Activated naive CD4-positive, alpha-beta T cell treated with Interleukin-2 at 50 U/mL for 16 hours (primary cell): ENCODE measurements around the gene MAP1A.

Experiments
- DNase-seq: peaks from one replicate; pipeline ENCODE4 v3.0.0-alpha.2; 2020

Gene MAP1A

GRCh38 chr15:43517354-43518196 is at the start of gene MAP1A:
TSS of gene MAP1A (plus strand) at chr15:43517608. CDS start at chr15:43521474, 3,866 bp downstream.
- no peak for DNase-seq

- no peak for DNase-seq
These were observed 47.5 kb upstream of the MAP1A start for GRCh38 chr15:43469867-43470266.

- no peak for DNase-seq
These were observed 45.4 kb upstream of the MAP1A start for GRCh38 chr15:43471975-43472374.

- no peak for DNase-seq
These were observed 43.5 kb upstream of the MAP1A start for GRCh38 chr15:43473885-43474284.

- DNase-seq: no peak
These were observed 33.9 kb upstream of the MAP1A start for GRCh38 chr15:43483297-43484128.

GRCh38 chr15:43484455-43484854 is 33.0 kb upstream of the MAP1A start:
- no peak for DNase-seq

- no peak for DNase-seq
These were observed 30.0 kb upstream of the MAP1A start for GRCh38 chr15:43487271-43487895.

- DNase-seq: no peak
These were observed 28.6 kb upstream of the MAP1A start for GRCh38 chr15:43488790-43489189.

- no peak for DNase-seq
These were observed 28.2 kb upstream of the MAP1A start for GRCh38 chr15:43489191-43489590.

GRCh38 chr15:43492266-43492665 is 25.1 kb upstream of the MAP1A start:
- no peak for DNase-seq

GRCh38 chr15:43492673-43493601 is 24.5 kb upstream of the MAP1A start, which contains the start of gene TP53BP1:
TSS of gene TP53BP1 (minus strand) at chr15:43493156. CDS start at chr15:43493043, 113 bp downstream.
- peak; percentile 95 for DNase-seq

- no peak for DNase-seq
These were observed 23.5 kb upstream of the MAP1A start for GRCh38 chr15:43493703-43494472.

GRCh38 chr15:43498990-43499389 is 18.4 kb upstream of the MAP1A start:
- DNase-seq: no peak

- DNase-seq: no peak
These were observed 17.8 kb upstream of the MAP1A start for GRCh38 chr15:43499635-43500034.

- no peak for DNase-seq
These were observed 11.7 kb upstream of the MAP1A start for GRCh38 chr15:43505738-43506137.

GRCh38 chr15:43508421-43508820 is 9.0 kb upstream of the MAP1A start:
- DNase-seq: no peak

- no peak for DNase-seq
These were observed 8.3 kb upstream of the MAP1A start for GRCh38 chr15:43508991-43509659.

GRCh38 chr15:43509660-43510199 is 7.7 kb upstream of the MAP1A start:
- no peak for DNase-seq

GRCh38 chr15:43510200-43511011 is 7.0 kb upstream of the MAP1A start:
- peak; percentile 97 for DNase-seq
